DMS 273 (cell line): ENCODE data around the gene THBS1.

Experiments
- DNase-seq: peaks from one replicate; lab custom pipeline; 2025; ENCODE audit not compliant: unreplicated experiment; lab: John Stamatoyannopoulos, UW

THBS1 gene

GRCh38 chr15:39573287-39573686 lies 7.6 kb upstream of the THBS1 start:
- no peak for DNase-seq

GRCh38 chr15:39573844-39574243 lies 7.0 kb upstream of the THBS1 start:
- no peak for DNase-seq

GRCh38 chr15:39574427-39574826 lies 6.5 kb upstream of the THBS1 start:
- no peak for DNase-seq

- no peak for DNase-seq
Observed at GRCh38 chr15:39575180-39575579, 5.7 kb upstream of the THBS1 start.

GRCh38 chr15:39578851-39579486 lies 1.9 kb upstream of the THBS1 start:
- DNase-seq = peak; percentile 19

- peak; percentile 62 for DNase-seq
Observed at GRCh38 chr15:39579487-39580116, 1.3 kb upstream of the THBS1 start.

GRCh38 chr15:39580117-39580484 lies 778 bp upstream of the THBS1 start:
- peak; percentile 95 for DNase-seq

GRCh38 chr15:39581242-39581792 lies 438 bp downstream of the THBS1 start:
- peak; percentile 43 for DNase-seq

GRCh38 chr15:39581793-39582285 lies 960 bp downstream of the THBS1 start:
- peak; percentile 17 for DNase-seq

- DNase-seq = no peak
Observed at GRCh38 chr15:39582286-39582976, 1.6 kb downstream of the THBS1 start.

GRCh38 chr15:39582977-39583595 lies 2.2 kb downstream of the THBS1 start:
- DNase-seq = no peak

- DNase-seq = peak; percentile 29
Observed at GRCh38 chr15:39583596-39584265, 2.9 kb downstream of the THBS1 start.

- no peak for DNase-seq
Observed at GRCh38 chr15:39584266-39584659, 3.4 kb downstream of the THBS1 start.

GRCh38 chr15:39584662-39585388 lies 3.9 kb downstream of the THBS1 start:
- no peak for DNase-seq

- DNase-seq = peak; percentile 64
Observed at GRCh38 chr15:39585389-39585841, 4.5 kb downstream of the THBS1 start.

GRCh38 chr15:39585871-39586301 lies 5.0 kb downstream of the THBS1 start:
- DNase-seq = no peak

GRCh38 chr15:39586387-39587095 lies 5.7 kb downstream of the THBS1 start:
- DNase-seq = peak; percentile 1

GRCh38 chr15:39587096-39587721 lies 6.3 kb downstream of the THBS1 start:
- DNase-seq = no peak
